Trophoblast cell (in vitro differentiated cells and primary cell): ENCODE results near the gene MYB.
"Not testable (repeated sequence)": the region's sequence is repeated elsewhere in the genome, so short reads cannot be mapped to it uniquely, and the experiment has no call there.

ENCODE experiments used
- DNase-seq, 2 donors: peaks; one replicate each; pipeline ENCODE4 v3.0.0-alpha.2; 2016
- H2AFZ ChIP-seq: 2 replicates; pipeline ENCODE4 v1.6.1; 2013; ENCODE audit warnings: low read length, moderate library complexity, mild to moderate bottlenecking; ENCODE audit not compliant: insufficient read depth, poor library complexity
- H2AK5ac ChIP-seq: 2 replicates; pipeline ENCODE4 v1.6.1; 2013; ENCODE audit warnings: mild to moderate bottlenecking, low read length
- H2BK120ac ChIP-seq: 2 replicates; pipeline ENCODE4 v1.6.1; 2013; ENCODE audit warnings: low read length, mild to moderate bottlenecking, moderate library complexity; ENCODE audit not compliant: insufficient read depth, poor library complexity
- H2BK12ac ChIP-seq: 2 replicates; pipeline ENCODE4 v1.6.1; 2013; ENCODE audit warnings: mild to moderate bottlenecking, low read length, moderate library complexity
- H2BK5ac ChIP-seq: 2 replicates; pipeline ENCODE4 v1.6.1; 2013; ENCODE audit warnings: low read length, low read depth, moderate library complexity, mild to moderate bottlenecking; ENCODE audit not compliant: poor library complexity
- H3K14ac ChIP-seq: 2 replicates; pipeline ENCODE4 v1.6.1; 2013; ENCODE audit warnings: mild to moderate bottlenecking, low read length
- H3K18ac ChIP-seq: 2 replicates; pipeline ENCODE4 v1.6.1; 2013; ENCODE audit warnings: mild to moderate bottlenecking, low read length
- H3K23ac ChIP-seq: 2 replicates; pipeline ENCODE4 v1.6.1; 2013; ENCODE audit warnings: low read length
- H3K27ac ChIP-seq: 2 replicates; pipeline ENCODE4 v1.5.1; 2013; ENCODE audit warnings: low read depth, mild to moderate bottlenecking, inconsistent platforms, low read length, moderate library complexity
- H3K27me3 ChIP-seq: 2 replicates; pipeline ENCODE4 v1.6.1; 2013; ENCODE audit warnings: inconsistent platforms, mild to moderate bottlenecking, low read length, moderate library complexity; ENCODE audit not compliant: insufficient read depth
- H3K36me3 ChIP-seq, 2 experiments: 1 replicate in 1 of 2; 2 replicates in 1 of 2; pipeline ENCODE4 v1.6.1; 2013; ENCODE audit warnings: low read length in 2 of 2, mild to moderate bottlenecking in 2 of 2, moderate library complexity in 1 of 2; ENCODE audit not compliant: insufficient read depth in 2 of 2, control insufficient read depth in 1 of 2
- H3K4ac ChIP-seq: 2 replicates; pipeline ENCODE4 v1.6.1; 2013; ENCODE audit warnings: low read depth, mild to moderate bottlenecking, low read length, moderate library complexity
- H3K4me1 ChIP-seq, 2 experiments: 1 replicate in 1 of 2; 2 replicates in 1 of 2; pipeline ENCODE4 v1.6.1; 2013; ENCODE audit warnings: low read length in 2 of 2, mild to moderate bottlenecking in 2 of 2, moderate library complexity in 1 of 2; ENCODE audit not compliant: insufficient read depth in 2 of 2, control insufficient read depth in 1 of 2
- H3K4me2 ChIP-seq: 2 replicates; pipeline ENCODE4 v1.6.1; 2013; ENCODE audit warnings: inconsistent platforms, mild to moderate bottlenecking, low read length, moderate library complexity
- H3K4me3 ChIP-seq: 2 replicates; pipeline ENCODE4 v1.5.1; 2013; ENCODE audit warnings: mild to moderate bottlenecking, low read depth, low read length, inconsistent platforms
- H3K79me1 ChIP-seq: one replicate; pipeline ENCODE4 v1.6.1; 2013; ENCODE audit warnings: low read length
- H3K79me2 ChIP-seq: 2 replicates; pipeline ENCODE4 v1.6.1; 2013; ENCODE audit warnings: low read length, mild to moderate bottlenecking; ENCODE audit not compliant: control insufficient read depth, insufficient read depth, poor library complexity
- H3K9ac ChIP-seq: 2 replicates; pipeline ENCODE4 v1.6.1; 2013; ENCODE audit warnings: mild to moderate bottlenecking, low read length
- H3K9me3 ChIP-seq: 2 replicates; pipeline ENCODE4 v1.6.1; 2013; ENCODE audit warnings: low read depth, mild to moderate bottlenecking, control low read depth, inconsistent platforms, low read length; ENCODE audit not compliant: insufficient read depth
- H4K12ac ChIP-seq: 2 replicates; pipeline ENCODE4 v1.6.1; 2013; ENCODE audit warnings: low read depth, mild to moderate bottlenecking, low read length, moderate library complexity
- H4K8ac ChIP-seq: 2 replicates; pipeline ENCODE4 v1.6.1; 2013; ENCODE audit warnings: low read depth, mild to moderate bottlenecking, low read length, moderate library complexity
- H4K91ac ChIP-seq: one replicate; pipeline ENCODE4 v1.6.1; 2013; ENCODE audit warnings: low read depth, mild to moderate bottlenecking, low read length, moderate library complexity
- WGBS: extraction: QIAGEN DNeasy Blood & Tissue Kit; methylation state at CpG from one replicate; pipeline ENCODE4 v1.1.7; 2013; ENCODE audit warnings: missing lambda C conversion rate; ENCODE audit not compliant: insufficient read length, insufficient coverage; ENCODE audit errors: extremely low coverage; 5-methylcytosine and 5-hydroxymethylcytosine counted together

The MYB gene

DNA sequence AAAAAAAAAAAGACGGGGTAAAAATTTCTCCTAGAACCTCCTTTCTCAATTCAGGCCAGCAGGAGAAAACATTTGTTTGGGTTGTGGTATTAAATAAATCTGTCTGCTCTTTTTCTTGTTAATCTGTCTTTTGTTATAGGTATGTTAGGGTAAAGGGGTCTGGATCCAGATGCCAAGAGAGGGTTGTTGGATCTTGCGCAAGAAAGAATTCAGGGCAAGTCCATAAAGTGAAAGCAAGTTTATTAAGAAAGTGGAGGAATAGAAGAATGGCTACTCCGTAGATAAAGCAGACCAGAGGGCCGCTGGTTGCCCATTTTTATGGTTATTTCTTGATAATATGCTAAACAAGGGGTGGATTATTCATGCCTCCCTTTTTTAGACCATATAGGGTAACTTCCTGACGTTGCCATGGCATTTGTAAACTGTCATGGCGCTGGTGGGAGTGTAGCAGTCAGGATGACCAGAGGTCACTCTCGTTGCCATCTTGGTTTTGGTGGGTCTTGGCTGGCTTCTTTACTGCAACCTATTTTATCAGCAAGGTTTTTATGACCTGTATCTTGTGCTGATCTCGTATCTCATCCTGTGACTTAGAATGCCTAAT is 65.4 kb downstream of the MYB start:
- H3K23ac ChIP-seq, H3K79me1 ChIP-seq, H3K9me3 ChIP-seq, H2BK12ac ChIP-seq, H3K18ac ChIP-seq, H3K4me1 ChIP-seq, H3K14ac ChIP-seq, H4K12ac ChIP-seq, H3K27ac ChIP-seq, H3K79me2 ChIP-seq, H3K27me3 ChIP-seq, H3K9ac ChIP-seq, H4K8ac ChIP-seq, DNase-seq, H3K4ac ChIP-seq, H4K91ac ChIP-seq, H3K4me2 ChIP-seq, H3K4me3 ChIP-seq, H2AK5ac ChIP-seq, H3K36me3 ChIP-seq, H2BK5ac ChIP-seq, H2AFZ ChIP-seq, H2BK120ac ChIP-seq: not testable (repeated sequence)
- no CpG with 5 or more reads among the region's 8 CpGs for WGBS

DNA sequence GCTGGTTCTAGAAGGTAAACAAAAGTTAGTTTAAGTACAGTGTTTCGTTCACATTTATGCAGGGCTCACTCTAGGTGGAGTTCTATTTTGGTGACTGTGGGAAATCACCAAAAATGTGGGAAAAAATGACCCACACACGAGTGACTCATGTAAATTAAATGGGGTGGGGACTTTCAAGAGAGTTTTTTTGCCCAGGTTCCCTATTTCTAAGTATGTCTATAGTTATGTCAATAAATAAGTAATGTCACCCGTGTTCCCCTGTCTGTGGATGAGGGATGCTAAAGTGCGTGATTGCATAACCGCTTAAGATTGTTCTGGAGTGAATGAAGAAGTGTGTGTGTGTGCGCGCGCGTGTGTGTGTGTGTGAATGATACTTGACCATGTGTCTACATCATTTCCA is 69.1 kb downstream of the MYB start:
- H2AK5ac ChIP-seq, result no peak overlapping the region
- no peak overlapping the region for H2AFZ ChIP-seq
- H3K9ac ChIP-seq, result no peak overlapping the region
- no CpG with 5 or more reads among the region's 9 CpGs for WGBS
- no peak overlapping the region for H3K23ac ChIP-seq
- H2BK12ac ChIP-seq, result no peak overlapping the region
- DNase-seq, result no peak
- no peak overlapping the region for H3K27ac ChIP-seq
- no peaks in the 10 kb centered on the region for H3K9me3 ChIP-seq
- H3K4ac ChIP-seq, result no peak overlapping the region
- H4K8ac ChIP-seq, result no peak overlapping the region
- no peaks in the 10 kb centered on the region for H3K79me2 ChIP-seq
- no peak overlapping the region for H3K4me2 ChIP-seq
- H2BK5ac ChIP-seq, result no peak overlapping the region
- H2BK120ac ChIP-seq, result no peak overlapping the region
- no peak overlapping the region for H4K12ac ChIP-seq
- no peak overlapping the region for H3K4me3 ChIP-seq
- no peaks in the 10 kb centered on the region for H3K27me3 ChIP-seq
- no peak overlapping the region for H3K14ac ChIP-seq
- no peaks in the 10 kb centered on the region for H3K36me3 ChIP-seq
- H3K79me1 ChIP-seq, result no peaks in the 10 kb centered on the region
- H3K4me1 ChIP-seq, result no peaks in the 10 kb centered on the region
- no peak overlapping the region for H4K91ac ChIP-seq
- no peak overlapping the region for H3K18ac ChIP-seq

GRCh38 chr6:135250751-135251497 is 69.8 kb downstream of the MYB start:
- H2BK12ac ChIP-seq, result no peak overlapping the region
- DNase-seq, result no peak
- H4K8ac ChIP-seq, result no peak overlapping the region
- no peak overlapping the region for H3K4me2 ChIP-seq
- H4K12ac ChIP-seq, result no peak overlapping the region
- no peaks in the 10 kb centered on the region for H3K79me1 ChIP-seq
- H3K9me3 ChIP-seq, result no peaks in the 10 kb centered on the region
- no peak overlapping the region for H4K91ac ChIP-seq
- H2BK5ac ChIP-seq, result no peak overlapping the region
- no peak overlapping the region for H3K9ac ChIP-seq
- no peak overlapping the region for H3K27ac ChIP-seq
- no peak overlapping the region for H2AFZ ChIP-seq
- no peaks in the 10 kb centered on the region for H3K4me1 ChIP-seq
- H3K23ac ChIP-seq, result no peak overlapping the region
- no peaks in the 10 kb centered on the region for H3K36me3 ChIP-seq
- H3K14ac ChIP-seq, result no peak overlapping the region
- no peak overlapping the region for H2AK5ac ChIP-seq
- H3K4me3 ChIP-seq, result no peak overlapping the region
- WGBS, result no CpG with 5 or more reads among the region's 9 CpGs
- H3K4ac ChIP-seq, result no peak overlapping the region
- H3K27me3 ChIP-seq, result no peaks in the 10 kb centered on the region
- no peak overlapping the region for H2BK120ac ChIP-seq
- no peaks in the 10 kb centered on the region for H3K79me2 ChIP-seq
- no peak overlapping the region for H3K18ac ChIP-seq

GRCh38 chr6:135251498-135252441 is 70.7 kb downstream of the MYB start:
- H2BK12ac ChIP-seq, result no peak overlapping the region
- no peaks in the 10 kb centered on the region for H3K4me1 ChIP-seq
- H3K27ac ChIP-seq, result no peak overlapping the region
- H3K4ac ChIP-seq, result no peak overlapping the region
- H3K4me3 ChIP-seq, result no peak overlapping the region
- H3K36me3 ChIP-seq, result no peaks in the 10 kb centered on the region
- no peak overlapping the region for H4K12ac ChIP-seq
- no peak overlapping the region for H4K91ac ChIP-seq
- H3K79me1 ChIP-seq, result no peaks in the 10 kb centered on the region
- no peak overlapping the region for H3K18ac ChIP-seq
- no peak overlapping the region for H3K23ac ChIP-seq
- no peaks in the 10 kb centered on the region for H3K9me3 ChIP-seq
- no peak overlapping the region for H2AK5ac ChIP-seq
- H3K14ac ChIP-seq, result no peak overlapping the region
- no peak overlapping the region for H2BK120ac ChIP-seq
- no peak overlapping the region for H2AFZ ChIP-seq
- H3K79me2 ChIP-seq, result no peaks in the 10 kb centered on the region
- peak in 1 of 2 donors; percentile 27 for DNase-seq
- no peak overlapping the region for H3K4me2 ChIP-seq
- no peak overlapping the region for H2BK5ac ChIP-seq
- no CpG with 5 or more reads among the region's 13 CpGs for whole genome bisulfite sequencing
- no peaks in the 10 kb centered on the region for H3K27me3 ChIP-seq
- no peak overlapping the region for H4K8ac ChIP-seq
- H3K9ac ChIP-seq, result no peak overlapping the region
